HG02852 (cell line): Measurements from ENCODE around the gene PAX2.

ENCODE experiments used
- ATAC-seq: cut with Tn5 transposase; IDR thresholded peaks from one replicate; pipeline ENCODE4 v1.9.1; 2021; ENCODE audit warnings: mild to moderate bottlenecking, moderate library complexity; ENCODE audit not compliant: unreplicated experiment

PAX2 gene

DNA sequence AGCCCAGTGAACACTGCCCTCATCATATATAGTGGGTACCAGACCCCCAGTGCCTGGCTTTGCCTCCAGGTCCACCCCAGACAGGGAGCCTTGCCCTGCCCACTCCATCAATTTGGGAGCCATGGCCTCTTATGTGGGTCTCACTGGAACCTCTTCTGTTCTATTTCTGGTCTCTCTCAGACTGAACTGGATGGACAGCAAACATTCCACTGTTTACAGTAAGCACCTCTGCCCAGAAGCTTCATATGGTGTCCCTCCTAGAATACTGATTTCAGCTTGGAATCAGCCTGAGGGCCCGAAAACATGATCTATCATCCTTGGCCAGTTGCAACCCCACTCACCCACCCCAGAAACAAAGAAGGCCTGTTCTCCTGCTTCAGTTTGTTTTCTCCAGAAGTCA lies 86.4 kb downstream of the PAX2 start:
- no peak for ATAC-seq

DNA sequence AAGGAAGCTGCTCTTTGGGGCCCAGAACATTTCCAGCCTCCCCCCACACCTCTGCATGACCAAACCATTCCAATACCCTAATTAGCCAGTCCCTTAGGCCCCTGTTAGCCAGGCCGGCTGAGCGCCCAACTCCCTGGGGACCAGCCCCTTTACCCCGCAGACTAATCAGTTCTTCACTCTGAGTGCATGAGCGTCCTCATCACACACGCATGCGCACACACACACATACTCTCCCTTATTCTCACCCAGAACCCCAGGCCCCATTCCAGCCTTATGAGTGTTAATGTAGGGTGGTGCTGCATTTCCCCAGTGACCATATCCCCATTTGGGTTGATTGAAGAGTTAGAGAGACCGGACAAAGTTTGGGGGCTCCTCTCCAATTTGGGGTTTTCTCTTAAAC lies 90.4 kb downstream of the PAX2 start:
- ATAC-seq, result no peak

- no peak for ATAC-seq
Observed at GRCh38 chr10:100836891-100837290, 91.5 kb downstream of the PAX2 start.

- no peak for ATAC-seq
Observed at GRCh38 chr10:100837300-100837699, 91.9 kb downstream of the PAX2 start.

DNA sequence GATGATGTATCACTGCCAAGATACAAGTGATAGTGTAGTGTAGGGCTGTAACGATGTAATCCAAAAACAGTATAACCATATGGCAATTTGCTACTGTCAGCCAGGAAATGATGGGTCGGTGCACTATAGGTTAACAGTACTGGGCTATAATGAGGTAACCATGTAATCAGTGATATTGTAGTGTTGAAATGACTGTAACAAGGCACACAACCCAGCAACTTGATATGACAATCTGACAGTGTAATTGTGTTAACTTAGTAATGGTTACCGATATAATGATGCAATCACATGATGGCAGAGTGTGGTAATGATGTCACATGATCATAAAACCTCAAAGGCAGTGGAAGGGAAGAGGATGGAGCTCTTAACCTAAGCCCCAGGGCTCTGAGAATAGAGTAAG lies 93.6 kb downstream of the PAX2 start:
- ATAC-seq, result no peak

DNA sequence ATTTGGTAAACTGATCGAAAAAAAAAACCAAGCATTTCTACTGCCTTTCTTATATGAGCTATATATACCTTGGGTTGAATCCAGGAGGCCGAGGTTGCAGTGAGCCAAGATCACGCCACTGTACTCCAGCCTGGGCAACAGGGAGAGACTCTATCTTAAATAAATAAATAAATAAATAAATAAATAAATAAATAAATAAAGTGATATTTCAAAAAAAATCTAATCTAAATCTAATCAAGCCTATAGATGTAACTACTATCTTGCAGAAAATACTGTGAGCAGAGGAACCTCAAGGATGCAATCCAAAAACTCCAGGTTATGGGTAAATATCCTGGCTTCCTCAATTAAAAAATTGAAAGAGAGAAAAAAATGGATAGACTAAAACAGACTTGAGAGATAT lies 96.1 kb downstream of the PAX2 start:
- ATAC-seq, result no peak

DNA sequence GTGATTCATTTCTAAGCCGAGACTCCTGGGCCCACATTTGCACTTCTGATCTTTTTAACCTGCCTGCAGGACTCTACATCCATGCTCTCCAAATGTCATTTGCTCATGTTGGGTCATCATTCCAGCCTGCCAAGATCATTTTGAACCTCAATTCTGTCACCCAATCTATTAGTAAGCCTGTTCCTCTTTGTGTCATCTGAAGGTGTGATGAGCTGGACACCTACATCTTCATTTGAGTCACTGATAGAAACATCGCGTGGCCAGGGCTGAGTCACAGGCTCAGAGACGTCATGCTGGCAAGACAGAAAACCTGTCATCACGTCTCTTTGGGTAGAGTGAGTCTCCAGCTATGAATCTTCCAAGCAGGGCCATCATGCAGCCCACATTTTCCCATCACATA lies 102.1 kb downstream of the PAX2 start:
- ATAC-seq, result no peak

GRCh38 chr10:100848770-100849169 lies 103.4 kb downstream of the PAX2 start:
- ATAC-seq, result no peak

- ATAC-seq, result no peak
Observed at GRCh38 chr10:100858261-100858660, 112.9 kb downstream of the PAX2 start.

GRCh38 chr10:100858747-100859483 lies 113.5 kb downstream of the PAX2 start:
- ATAC-seq, result no peak

DNA sequence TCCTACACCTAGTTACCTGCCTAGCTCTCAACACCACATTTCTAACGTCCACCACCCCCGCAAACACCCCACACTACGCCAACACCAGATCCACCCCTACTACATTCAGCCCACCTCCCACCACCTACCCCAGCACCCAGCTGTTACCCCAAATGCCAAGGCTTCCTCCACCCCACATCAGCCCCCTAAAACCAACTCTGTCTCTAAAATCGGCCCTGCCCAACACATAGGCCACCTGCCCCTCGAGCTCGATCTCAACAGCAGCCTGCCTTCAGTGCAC lies 114.0 kb downstream of the PAX2 start:
- no peak for ATAC-seq

- no peak for ATAC-seq
Observed at GRCh38 chr10:100863433-100863832, 118.1 kb downstream of the PAX2 start.

GRCh38 chr10:100864036-100864885 lies 118.9 kb downstream of the PAX2 start:
- no peak for ATAC-seq

DNA sequence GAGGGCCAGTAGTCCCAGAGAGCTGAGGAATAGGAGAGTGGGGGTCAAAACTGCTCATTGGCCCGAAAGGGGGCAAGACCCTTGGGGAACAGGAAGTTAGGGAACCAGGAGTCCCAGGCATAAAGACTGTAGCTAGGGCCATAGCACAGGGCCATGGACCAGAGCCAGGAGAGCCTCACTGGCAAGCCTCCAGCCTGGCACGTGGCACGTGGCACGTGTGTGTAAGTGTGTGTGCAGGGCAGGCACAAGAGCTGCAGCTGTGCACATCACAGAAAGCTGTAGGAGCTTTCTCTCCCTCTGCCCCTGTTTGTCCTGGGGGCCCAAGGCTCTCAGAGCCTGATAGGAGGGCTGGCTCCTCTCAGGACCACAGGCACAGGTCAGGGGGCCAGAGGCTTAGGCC lies 119.6 kb downstream of the PAX2 start:
- no peak for ATAC-seq

DNA sequence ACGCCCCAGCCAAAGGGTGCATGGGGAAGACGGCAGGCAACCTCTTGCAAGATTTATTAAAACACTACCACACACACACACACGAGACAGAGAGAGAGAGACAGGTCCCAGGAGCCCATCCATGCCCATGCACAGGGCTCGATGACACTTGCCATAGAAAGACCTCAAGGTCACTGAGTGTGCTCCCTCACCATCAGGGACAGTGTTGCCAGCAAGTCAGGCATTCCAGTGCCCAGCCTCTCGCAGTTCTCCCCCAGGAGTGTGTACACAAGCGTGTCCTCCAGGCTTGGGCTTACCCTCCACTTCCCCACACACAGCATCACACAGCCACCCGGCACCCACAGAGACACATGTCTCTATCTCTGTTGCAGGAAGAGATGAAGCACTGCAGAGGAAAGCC lies 120.6 kb downstream of the PAX2 start:
- no peak for ATAC-seq

DNA sequence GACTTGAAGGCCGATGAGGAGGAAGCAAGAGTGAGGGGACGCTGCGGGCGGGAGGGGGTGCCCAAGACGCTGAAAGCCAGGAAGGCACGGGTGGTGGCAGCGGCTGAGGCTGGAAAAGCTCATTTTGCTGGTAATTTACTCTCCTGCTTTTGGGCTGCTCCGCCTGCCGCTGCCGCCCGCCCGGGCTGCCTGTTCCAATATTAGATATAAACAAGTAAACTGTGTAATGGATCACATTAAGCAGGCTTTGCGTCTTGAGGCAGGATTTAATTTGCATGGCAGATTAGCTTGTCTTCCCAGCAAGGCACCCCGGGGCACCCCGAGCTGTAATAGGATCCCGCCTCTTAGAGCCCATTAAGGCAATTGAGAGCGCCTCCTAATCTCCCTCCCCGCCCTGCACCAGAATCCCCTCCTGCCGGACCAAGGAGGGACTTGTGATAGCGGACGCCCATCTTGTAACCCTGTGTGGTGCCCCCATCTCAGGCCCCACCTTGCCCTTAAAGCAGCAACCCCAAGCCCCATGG lies 121.3 kb downstream of the PAX2 start:
- no peak for ATAC-seq

DNA sequence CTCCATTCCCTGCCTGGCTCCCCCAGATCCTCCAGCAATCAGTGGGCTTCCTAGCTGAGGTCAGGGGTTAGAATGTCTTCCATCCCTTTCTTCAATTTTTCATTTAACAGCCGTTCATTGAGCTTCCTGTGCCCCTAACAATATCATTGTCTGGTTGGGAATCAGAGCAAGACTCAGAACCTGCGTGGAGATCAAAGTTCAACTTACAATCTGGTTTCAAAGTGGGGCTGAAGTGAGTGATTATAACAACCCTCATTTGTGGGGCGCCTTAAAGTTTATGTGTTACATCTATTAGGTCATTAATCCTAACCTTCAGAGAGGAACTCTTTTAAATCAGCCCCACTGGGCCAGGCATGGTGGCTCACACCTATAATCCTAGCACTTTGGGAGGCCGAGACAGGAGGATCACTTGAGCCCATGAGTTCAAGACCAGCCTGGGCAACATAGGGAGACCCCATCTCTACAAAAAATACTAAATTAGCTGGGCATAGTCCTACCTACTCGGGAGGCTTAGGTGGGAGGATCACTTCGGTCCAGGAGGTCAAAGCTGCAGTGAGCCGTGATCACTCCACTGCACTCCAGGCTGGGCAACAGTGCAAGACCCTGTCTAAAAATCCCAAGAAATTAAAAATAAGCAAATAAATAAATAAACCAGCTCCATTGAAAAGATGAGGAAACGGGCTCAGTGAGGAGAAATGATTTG lies 122.0 kb downstream of the PAX2 start:
- ATAC-seq, result no peak

GRCh38 chr10:100868382-100868781 lies 123.0 kb downstream of the PAX2 start:
- no peak for ATAC-seq

GRCh38 chr10:100869399-100869798 lies 124.0 kb downstream of the PAX2 start:
- no peak for ATAC-seq

- no peak for ATAC-seq
Observed at GRCh38 chr10:100872034-100872791, 126.8 kb downstream of the PAX2 start.
